Testis (tissue), 3 donors: ENCODE results near the gene SETX. TPM values are rescaled to one million over a fixed set of nuclear protein-coding genes. Genes with fewer than 3 reads are reported as not detected.
A peak's percentile ranks its signal among the peaks of the same experiment; 100 is the strongest.
"Not testable (repeated sequence)": the region's sequence is repeated elsewhere in the genome, so short reads cannot be mapped to it uniquely, and the experiment has no call there.

ENCODE experiments used
- DNase-seq: peaks from one replicate; pipeline ENCODE4 v3.0.0-alpha.2; 2019
- H3K27ac ChIP-seq, 2 donors: fragments of 200-600 bp; sonication (generic); one replicate each; pipeline ENCODE4 v1.5.1; 2019
- H3K27me3 ChIP-seq: fragments of 200-600 bp; sonication (generic); one replicate; pipeline ENCODE4 v1.5.1; 2019
- H3K36me3 ChIP-seq: fragments of 200-600 bp; sonication (generic); one replicate; pipeline ENCODE4 v1.5.1; 2017; ENCODE audit warnings: low read depth; ENCODE audit errors: missing control alignments
- H3K4me1 ChIP-seq: fragments of 200-600 bp; sonication (generic); one replicate; pipeline ENCODE4 v1.5.1; 2019
- H3K4me3 ChIP-seq, 2 donors: fragments of 200-600 bp; sonication (generic); one replicate each; pipeline ENCODE4 v1.5.1; 2017 to 2019
- H3K9me3 ChIP-seq: fragments of 200-600 bp; sonication (generic); one replicate; pipeline ENCODE4 v1.5.1; 2017
- CTCF ChIP-seq, 3 experiments: fragments of 450-650 bp in 2 of 3; fragments of 200-600 bp in 1 of 3; sonication (generic) in 1 of 3; IDR thresholded peaks; one replicate each; pipeline ENCODE4 v1.5.1; 2016 to 2019; ENCODE audit warnings: antibody characterized with exemption in 3 of 3, mild to moderate bottlenecking in 2 of 3, moderate library complexity in 1 of 3
- POLR2A ChIP-seq: fragments of 450-650 bp; IDR thresholded peaks from one replicate; pipeline ENCODE4 v1.6.1; 2017; ENCODE audit warnings: antibody characterized with exemption, mild to moderate bottlenecking, moderate library complexity
- WGBS, 2 donors: methylation state at CpG; one replicate each; pipeline ENCODE4 v1.1.5; 2018; 5-methylcytosine and 5-hydroxymethylcytosine counted together
- intact Hi-C: fragments of 100-400 bp; cut with DNase I; formaldehyde crosslinking; loops from one replicate; pipeline ENCODE4 v1.15.1; 2023; ENCODE audit warnings: low total_unique reads
- polyA plus RNA-seq: library from polyadenylated mRNA; stranded (reverse); fragments of 350-450 nt; fragmentation: Illumina TruSeq; extraction: RNeasy Lipid Tissue Mini Kit (QIAGEN cat#74804); gene quantifications from one replicate; pipeline ENCODE4 v1.2.3, GENCODE V29; 2014; ENCODE audit warnings: low read depth, low replicate concordance; ENCODE audit not compliant: insufficient read depth
- total RNA-seq, 2 donors: library from RNA; depleted of rRNA; stranded (reverse); fragments of >200 nt; gene quantifications; one replicate each; pipeline ENCODE4 v1.2.3, GENCODE V29; 2016

SETX gene
- total and polyA plus RNA-seq, 3 donors from 2014 or later, result 74.1 to 157 (median 109) TPM

GRCh38 chr9:132384376-132384775, 29.6 kb upstream of the SETX start:
- no peak for DNase-seq
- Histone ChIP-seq H3K4me1 (no peaks in the 10 kb centered on the region), H3K4me3 (no peak overlapping the region), H3K27me3 (no peaks in the 10 kb centered on the region), H3K27ac (no peak overlapping the region), H3K9me3 (no peaks in the 10 kb centered on the region), H3K36me3 (no peaks in the 10 kb centered on the region)
- 95 to 96% methylated on average over 8 of the region's 8 CpGs for WGBS, 2 donors
- intact Hi-C loops, result no loop called here
- no peak for TF ChIP-seq POLR2A
- no peak for TF ChIP-seq CTCF (IDR thresholded peaks at IDR 0.05)

GRCh38 chr9:132383462-132383883, 28.7 kb upstream of the SETX start:
- Histone ChIP-seq H3K27me3 (no peaks in the 10 kb centered on the region), H3K27ac (no peak overlapping the region), H3K4me1 (no peaks in the 10 kb centered on the region), H3K9me3 (no peaks in the 10 kb centered on the region), H3K36me3 (no peaks in the 10 kb centered on the region), H3K4me3 (no peak overlapping the region)
- 84 to 85% methylated on average over 10 of the region's 10 CpGs for WGBS, 2 donors
- TF ChIP-seq POLR2A (no peak), CTCF (IDR thresholded peaks at IDR 0.05) (no peak)
- DNase-seq, result no peak
- intact Hi-C loops, result no loop called here

- DNase-seq, result no peak
- no peaks in the 10 kb centered on the region for H3K4me1 ChIP-seq
- no peaks in the 10 kb centered on the region for H3K36me3 ChIP-seq
- TF ChIP-seq POLR2A (no peak), CTCF (IDR thresholded peaks at IDR 0.05) (no peak)
- H3K27ac ChIP-seq, result peak overlapping the region in 1 of 2 donors; percentile 30
- no peaks in the 10 kb centered on the region for H3K27me3 ChIP-seq
- WGBS, 2 donors, result 92 to 94% methylated on average over 9 of the region's 9 CpGs
- intact Hi-C loops, result no loop called here
- no peaks in the 10 kb centered on the region for H3K9me3 ChIP-seq
- H3K4me3 ChIP-seq, result no peak overlapping the region
Measured at GRCh38 chr9:132381966-132382541, 27.3 kb upstream of the SETX start.

- not testable (repeated sequence) for H3K36me3 ChIP-seq
Measured at GRCh38 chr9:132378416-132378815, 23.6 kb upstream of the SETX start.

GRCh38 chr9:132377769-132378168, 23.0 kb upstream of the SETX start:
- H3K4me3 ChIP-seq, H3K36me3 ChIP-seq, H3K4me1 ChIP-seq, DNase-seq, H3K9me3 ChIP-seq, H3K27me3 ChIP-seq, H3K27ac ChIP-seq, intact Hi-C loops: not testable (repeated sequence)
- WGBS, 2 donors, result 59 to 92% methylated on average over 2 of the region's 2 CpGs

More at GRCh38 chr9:132378416-132378815, 23.6 kb upstream of the SETX start:
- H3K4me1 ChIP-seq, intact Hi-C loops, H3K27me3 ChIP-seq, H3K9me3 ChIP-seq, H3K27ac ChIP-seq, H3K4me3 ChIP-seq, DNase-seq: not testable (repeated sequence)
- WGBS, 2 donors, result 70 to 80% methylated on average over 3 of the region's 3 CpGs
